ENCODE results near the gene NOX3. TPM values are rescaled to one million over a fixed set of nuclear protein-coding genes. Genes with fewer than 3 reads are reported as not detected.
"Not testable (repeated sequence)": the region's sequence is repeated elsewhere in the genome, so short reads cannot be mapped to it uniquely, and the experiment has no call there.

NOX3 gene
- total RNA-seq, 6 experiments from 2014 or later = not detected

- 18% methylated on average over 4 of the region's 4 CpGs for WGBS (ENCODE audit: insufficient coverage, low coverage, low lambda C conversion rate, missing lambda C conversion rate)
- Histone ChIP-seq H3K27ac (no peak overlapping the region), H3K4me1 (no peaks in the 10 kb centered on the region), H3K4me3 (no peak overlapping the region), H3K36me3 (no peaks in the 10 kb centered on the region), H3K27me3 (no peaks in the 10 kb centered on the region), H3K9me3 (no peaks in the 10 kb centered on the region)
- DNase-seq (no peak), ATAC-seq (no peak)
- TF ChIP-seq POLR2A (IDR thresholded peaks at IDR 0.05) (no peak), CTCF (IDR thresholded peaks at IDR 0.05) (no peak)
- intact Hi-C loops (cut with DNase I) = no loop called here
Measured at GRCh38 chr6:155454471-155454870, 1.2 kb downstream of the NOX3 start.

- no peak overlapping the region for H3K27ac ChIP-seq
- H3K27me3 ChIP-seq = no peaks in the 10 kb centered on the region
- DNase-seq (no peak), ATAC-seq (no peak)
- H3K4me3 ChIP-seq = no peak overlapping the region
- no peaks in the 10 kb centered on the region for H3K9me3 ChIP-seq
- no peaks in the 10 kb centered on the region for H3K36me3 ChIP-seq
- TF ChIP-seq POLR2A (IDR thresholded peaks at IDR 0.05) (no peak), CTCF (IDR thresholded peaks at IDR 0.05) (no peak)
- no peaks in the 10 kb centered on the region for H3K4me1 ChIP-seq
- intact Hi-C loops (cut with DNase I) = no loop called here
- 57% methylated on average over 1 of the region's 1 CpG for WGBS (ENCODE audit: insufficient coverage, low coverage, low lambda C conversion rate, missing lambda C conversion rate)
Measured at GRCh38 chr6:155454008-155454407, 1.6 kb downstream of the NOX3 start.

GRCh38 chr6:155452576-155452975 is 3.1 kb downstream of the NOX3 start:
- 70% methylated on average over 3 of the region's 3 CpGs for WGBS (ENCODE audit: insufficient coverage, low coverage, low lambda C conversion rate, missing lambda C conversion rate)
- ATAC-seq = no peak
- H3K4me3 ChIP-seq = no peak overlapping the region

GRCh38 chr6:155451530-155451929 is 4.1 kb downstream of the NOX3 start:
- intact Hi-C loops (cut with DNase I); H3K27me3 ChIP-seq; H3K9me3 ChIP-seq; ATAC-seq; H3K4me3 ChIP-seq; H3K36me3 ChIP-seq; H3K27ac ChIP-seq; H3K4me1 ChIP-seq; DNase-seq: not testable (repeated sequence)
- 50% methylated on average over 6 of the region's 7 CpGs for WGBS (ENCODE audit: insufficient coverage, low coverage, low lambda C conversion rate, missing lambda C conversion rate)

More at GRCh38 chr6:155452576-155452975, 3.1 kb downstream of the NOX3 start:
- Histone ChIP-seq H3K36me3 (no peaks in the 10 kb centered on the region), H3K27me3 (no peaks in the 10 kb centered on the region), H3K9me3 (no peaks in the 10 kb centered on the region), H3K27ac (no peak overlapping the region), H3K4me1 (no peaks in the 10 kb centered on the region)
- intact Hi-C loops (cut with DNase I) = no loop called here
- no peak for TF ChIP-seq POLR2A (IDR thresholded peaks at IDR 0.05)
- TF ChIP-seq CTCF (IDR thresholded peaks at IDR 0.05) = no peak
- no peak for DNase-seq

GRCh38 chr6:155450240-155450581 is 5.4 kb downstream of the NOX3 start:
- Histone ChIP-seq H3K9me3 (no peaks in the 10 kb centered on the region), H3K4me3 (no peak overlapping the region), H3K27me3 (no peaks in the 10 kb centered on the region), H3K36me3 (no peaks in the 10 kb centered on the region), H3K4me1 (no peaks in the 10 kb centered on the region), H3K27ac (no peak overlapping the region)
- DNase-seq (no peak), ATAC-seq (no peak)
- WGBS (ENCODE audit: insufficient coverage, low coverage, low lambda C conversion rate, missing lambda C conversion rate) = 92% methylated on average over 2 of the region's 2 CpGs
- no peak for TF ChIP-seq POLR2A (IDR thresholded peaks at IDR 0.05)
- intact Hi-C loops (cut with DNase I) = no loop called here
